Activated naive CD8-positive, alpha-beta T cell treated with anti-CD3 and anti-CD28 coated beads for 36 hours (primary cell): Measurements from ENCODE around the gene S1PR2. TPM values are rescaled to one million over a fixed set of nuclear protein-coding genes. Genes with fewer than 3 reads are reported as not detected.
"Not testable (repeated sequence)": the region's sequence is repeated elsewhere in the genome, so short reads cannot be mapped to it uniquely, and the experiment has no call there.

Experiments used
- DNase-seq: peaks from one replicate; pipeline ENCODE4 v3.0.0; 2021
- H3K27ac Mint-ChIP-seq: one replicate; pipeline ENCODE4 v1.8.0; 2022; ENCODE audit warnings: mild to moderate bottlenecking, moderate library complexity, mixed read lengths
- H3K27me3 Mint-ChIP-seq: one replicate; pipeline ENCODE4 v1.8.0; 2022; ENCODE audit warnings: mild to moderate bottlenecking, mixed read lengths
- H3K36me3 Mint-ChIP-seq: one replicate; pipeline ENCODE4 v1.8.0; 2021; ENCODE audit warnings: mild to moderate bottlenecking, mixed read lengths
- H3K4me1 Mint-ChIP-seq: one replicate; pipeline ENCODE4 v1.8.0; 2021; ENCODE audit warnings: mixed read lengths
- H3K4me3 Mint-ChIP-seq: one replicate; pipeline ENCODE4 v1.8.0; 2022; ENCODE audit warnings: mild to moderate bottlenecking, moderate library complexity, mixed read lengths
- H3K9me3 Mint-ChIP-seq: one replicate; pipeline ENCODE4 v1.8.0; 2022; ENCODE audit warnings: mixed read lengths
- total RNA-seq, 2 experiments: library from RNA; stranded (reverse); gene quantifications; one replicate each; pipeline ENCODE4 v1.2.3, GENCODE V29; 2021

S1PR2 gene
- total RNA-seq, 2 experiments from 2014 or later: 7.7 to 7.9 TPM

- no peak overlapping the region for H3K27ac Mint-ChIP-seq
These were observed 6.6 kb upstream of the S1PR2 start for GRCh38 chr19:10237702-10238101.

GRCh38 chr19:10235409-10235808, 4.3 kb upstream of the S1PR2 start:
- not testable (repeated sequence) for H3K4me3 Mint-ChIP-seq, H3K9me3 Mint-ChIP-seq, H3K36me3 Mint-ChIP-seq, DNase-seq, H3K27me3 Mint-ChIP-seq
- peaks cover 19% of the 10 kb centered on the region for H3K4me1 Mint-ChIP-seq
- H3K27ac Mint-ChIP-seq: peak overlapping the region; percentile 68

More at GRCh38 chr19:10237702-10238101, 6.6 kb upstream of the S1PR2 start:
- Mint-ChIP-seq H3K9me3 (no peaks in the 10 kb centered on the region), H3K4me3 (no peak overlapping the region), H3K4me1 (peaks cover 18% of the 10 kb centered on the region), H3K27me3 (no peaks in the 10 kb centered on the region), H3K36me3 (peaks cover 3% of the 10 kb centered on the region)
- no peak for DNase-seq

GRCh38 chr19:10235003-10235402, 3.9 kb upstream of the S1PR2 start:
- no peaks in the 10 kb centered on the region for H3K27me3 Mint-ChIP-seq
- H3K4me1 Mint-ChIP-seq: peaks cover 19% of the 10 kb centered on the region
- H3K4me3 Mint-ChIP-seq: no peak overlapping the region
- no peak overlapping the region for H3K27ac Mint-ChIP-seq
- peaks cover 3% of the 10 kb centered on the region for H3K36me3 Mint-ChIP-seq
- H3K9me3 Mint-ChIP-seq: no peaks in the 10 kb centered on the region
- DNase-seq: no peak

- Mint-ChIP-seq H3K4me3 (no peak overlapping the region), H3K27ac (no peak overlapping the region), H3K9me3 (no peaks in the 10 kb centered on the region), H3K27me3 (no peaks in the 10 kb centered on the region), H3K36me3 (peaks cover 3% of the 10 kb centered on the region), H3K4me1 (peaks cover 24% of the 10 kb centered on the region)
- DNase-seq: no peak
These were observed 2.8 kb upstream of the S1PR2 start for GRCh38 chr19:10233946-10234345.

GRCh38 chr19:10231612-10232228, 589 bp upstream of the S1PR2 start:
- H3K27me3 Mint-ChIP-seq: no peaks in the 10 kb centered on the region
- peak overlapping the region; percentile 72 for H3K4me3 Mint-ChIP-seq
- peaks cover 22% of the 10 kb centered on the region for H3K4me1 Mint-ChIP-seq
- H3K9me3 Mint-ChIP-seq: no peaks in the 10 kb centered on the region
- peak overlapping the region; percentile 73 for H3K27ac Mint-ChIP-seq
- no peak for DNase-seq
- peaks cover 3% of the 10 kb centered on the region for H3K36me3 Mint-ChIP-seq

GRCh38 chr19:10230173-10230860, 814 bp downstream of the S1PR2 start:
- Mint-ChIP-seq H3K36me3 (no peaks in the 10 kb centered on the region), H3K27me3 (no peaks in the 10 kb centered on the region), H3K27ac (peak overlapping the region; percentile 78), H3K4me1 (peaks cover 10% of the 10 kb centered on the region), H3K9me3 (no peaks in the 10 kb centered on the region), H3K4me3 (peak overlapping the region; percentile 84)
- peak; percentile 55 for DNase-seq

- Mint-ChIP-seq H3K4me1 (peaks cover 9% of the 10 kb centered on the region), H3K27me3 (no peaks in the 10 kb centered on the region), H3K4me3 (no peak overlapping the region), H3K36me3 (no peaks in the 10 kb centered on the region), H3K9me3 (no peaks in the 10 kb centered on the region), H3K27ac (no peak overlapping the region)
- DNase-seq: no peak
These were observed 2.2 kb downstream of the S1PR2 start for GRCh38 chr19:10228920-10229319.

- no peak overlapping the region for H3K27ac Mint-ChIP-seq
These were observed 2.7 kb downstream of the S1PR2 start for GRCh38 chr19:10228393-10228792.

GRCh38 chr19:10227026-10227971, 3.8 kb downstream of the S1PR2 start:
- no peak for DNase-seq
- H3K36me3 Mint-ChIP-seq: no peaks in the 10 kb centered on the region
- no peak overlapping the region for H3K4me3 Mint-ChIP-seq
- H3K27ac Mint-ChIP-seq: no peak overlapping the region
- peaks cover 9% of the 10 kb centered on the region for H3K4me1 Mint-ChIP-seq
- no peaks in the 10 kb centered on the region for H3K27me3 Mint-ChIP-seq
- H3K9me3 Mint-ChIP-seq: no peaks in the 10 kb centered on the region

More at GRCh38 chr19:10228393-10228792, 2.7 kb downstream of the S1PR2 start:
- Mint-ChIP-seq H3K4me1 (peaks cover 9% of the 10 kb centered on the region), H3K36me3 (no peaks in the 10 kb centered on the region), H3K27me3 (no peaks in the 10 kb centered on the region), H3K4me3 (no peak overlapping the region), H3K9me3 (no peaks in the 10 kb centered on the region)
- DNase-seq: no peak

GRCh38 chr19:10226376-10227025, 4.6 kb downstream of the S1PR2 start:
- Mint-ChIP-seq H3K27ac (no peak overlapping the region), H3K4me1 (peaks cover 7% of the 10 kb centered on the region), H3K4me3 (no peak overlapping the region), H3K27me3 (no peaks in the 10 kb centered on the region), H3K9me3 (no peaks in the 10 kb centered on the region), H3K36me3 (no peaks in the 10 kb centered on the region)
- DNase-seq: no peak

- no peaks in the 10 kb centered on the region for H3K9me3 Mint-ChIP-seq
- no peak for DNase-seq
- peaks cover 7% of the 10 kb centered on the region for H3K4me1 Mint-ChIP-seq
- no peak overlapping the region for H3K27ac Mint-ChIP-seq
- H3K36me3 Mint-ChIP-seq: no peaks in the 10 kb centered on the region
- no peak overlapping the region for H3K4me3 Mint-ChIP-seq
- no peaks in the 10 kb centered on the region for H3K27me3 Mint-ChIP-seq
These were observed 5.1 kb downstream of the S1PR2 start for GRCh38 chr19:10226021-10226375.

GRCh38 chr19:10224337-10224736, 6.8 kb downstream of the S1PR2 start:
- Mint-ChIP-seq H3K36me3 (no peaks in the 10 kb centered on the region), H3K4me3 (no peak overlapping the region), H3K4me1 (peaks cover 2% of the 10 kb centered on the region), H3K27ac (no peak overlapping the region), H3K27me3 (no peaks in the 10 kb centered on the region), H3K9me3 (no peaks in the 10 kb centered on the region)
- no peak for DNase-seq

GRCh38 chr19:10223488-10224213, 7.5 kb downstream of the S1PR2 start:
- no peaks in the 10 kb centered on the region for H3K9me3 Mint-ChIP-seq
- H3K27me3 Mint-ChIP-seq: no peaks in the 10 kb centered on the region
- no peak overlapping the region for H3K4me3 Mint-ChIP-seq
- H3K4me1 Mint-ChIP-seq: no peaks in the 10 kb centered on the region
- H3K36me3 Mint-ChIP-seq: no peaks in the 10 kb centered on the region
- no peak overlapping the region for H3K27ac Mint-ChIP-seq
- DNase-seq: no peak

GRCh38 chr19:10222201-10222890, 8.8 kb downstream of the S1PR2 start:
- no peaks in the 10 kb centered on the region for H3K27me3 Mint-ChIP-seq
- no peak overlapping the region for H3K4me3 Mint-ChIP-seq
- H3K4me1 Mint-ChIP-seq: no peaks in the 10 kb centered on the region
- no peaks in the 10 kb centered on the region for H3K9me3 Mint-ChIP-seq
- DNase-seq: no peak
- no peaks in the 10 kb centered on the region for H3K36me3 Mint-ChIP-seq
- H3K27ac Mint-ChIP-seq: no peak overlapping the region
